GM08714 (cell line): ENCODE data around the gene SEC14L1.

Experiments
- H3K4me3 ChIP-seq: fragments of 200-500 bp; sonication (Bioruptor generic); 2 replicates; pipeline ENCODE4 v1.5.1; 2014; ENCODE audit warnings: mild to moderate bottlenecking, low read length, inconsistent platforms
- ZNF274 ChIP-seq: IDR thresholded peaks from 2 replicates; pipeline ENCODE4 v1.6.1; 2012; ENCODE audit warnings: mild to moderate bottlenecking, low read depth, low read length

SEC14L1 gene

DNA sequence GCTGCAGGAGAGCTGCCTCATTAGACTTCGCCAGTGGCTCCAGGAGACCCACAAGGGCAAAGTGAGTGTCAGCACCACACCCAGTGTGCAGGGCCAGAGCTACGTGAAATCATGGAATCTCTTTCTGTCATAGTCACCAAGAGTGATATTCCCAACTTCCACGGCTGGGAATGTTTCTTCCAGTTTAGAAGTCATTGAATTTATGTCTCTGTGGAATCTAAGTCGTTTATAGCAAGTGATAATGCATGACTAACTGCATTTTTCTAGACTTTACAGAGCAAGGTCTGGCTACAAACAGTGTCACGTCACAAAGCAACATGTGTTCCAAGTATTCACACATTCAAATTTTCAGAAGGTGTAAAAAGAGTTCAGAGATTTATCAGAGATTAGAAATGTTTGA lies 55.5 kb downstream of the SEC14L1 start:
- no peak for TF ChIP-seq ZNF274
- H3K4me3 ChIP-seq: no peak overlapping the region

- no peak overlapping the region for H3K4me3 ChIP-seq
- TF ChIP-seq ZNF274: no peak
Measured at GRCh38 chr17:77197115-77197514, 56.3 kb downstream of the SEC14L1 start.

DNA sequence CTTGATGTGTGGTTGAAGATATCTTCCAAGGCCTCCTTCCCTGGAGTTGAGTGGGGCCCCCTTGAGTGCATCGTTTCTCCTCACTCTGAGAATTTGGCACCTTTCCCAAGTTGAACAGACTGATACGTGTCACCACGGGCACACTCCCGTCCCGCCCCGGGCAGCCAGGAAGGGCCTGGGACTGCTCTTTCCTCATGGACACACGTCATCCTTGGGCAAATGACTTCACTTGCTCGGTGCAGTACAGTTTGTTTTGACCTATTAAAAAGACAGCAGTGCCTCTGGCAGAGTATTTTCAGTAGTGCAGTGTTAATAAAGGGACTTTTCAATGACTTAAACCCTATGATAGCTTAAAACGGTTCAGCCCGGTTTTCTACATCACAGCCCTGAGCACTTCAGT lies 59.9 kb downstream of the SEC14L1 start:
- no peak overlapping the region for H3K4me3 ChIP-seq
- no peak for TF ChIP-seq ZNF274

GRCh38 chr17:77203436-77203835 lies 62.7 kb downstream of the SEC14L1 start:
- H3K4me3 ChIP-seq: no peak overlapping the region
- no peak for TF ChIP-seq ZNF274

DNA sequence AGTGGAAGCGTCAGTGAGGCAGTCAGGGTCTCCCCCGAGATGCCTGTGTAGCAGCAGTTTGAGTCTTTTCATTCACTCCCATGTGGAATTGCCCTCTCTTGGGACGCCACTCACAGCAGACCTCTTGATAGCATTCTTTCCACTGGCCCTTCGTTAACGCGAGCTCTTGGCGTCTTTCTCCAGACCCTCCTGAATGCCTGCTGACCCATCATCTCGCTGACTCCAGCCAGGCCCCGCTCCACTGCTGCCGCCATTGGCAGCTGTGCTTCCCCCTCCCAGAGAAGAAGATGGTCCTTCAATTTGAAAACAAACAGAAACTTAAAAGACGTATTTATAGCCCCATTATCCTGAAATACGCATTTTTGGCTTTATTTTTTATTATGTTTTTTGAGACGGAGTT lies 63.1 kb downstream of the SEC14L1 start:
- no peak for TF ChIP-seq ZNF274
- no peak overlapping the region for H3K4me3 ChIP-seq

- H3K4me3 ChIP-seq: no peak overlapping the region
- TF ChIP-seq ZNF274: no peak
Measured at GRCh38 chr17:77204536-77204935, 63.8 kb downstream of the SEC14L1 start.

GRCh38 chr17:77205396-77206125 lies 64.8 kb downstream of the SEC14L1 start:
- TF ChIP-seq ZNF274: no peak
- no peak overlapping the region for H3K4me3 ChIP-seq

DNA sequence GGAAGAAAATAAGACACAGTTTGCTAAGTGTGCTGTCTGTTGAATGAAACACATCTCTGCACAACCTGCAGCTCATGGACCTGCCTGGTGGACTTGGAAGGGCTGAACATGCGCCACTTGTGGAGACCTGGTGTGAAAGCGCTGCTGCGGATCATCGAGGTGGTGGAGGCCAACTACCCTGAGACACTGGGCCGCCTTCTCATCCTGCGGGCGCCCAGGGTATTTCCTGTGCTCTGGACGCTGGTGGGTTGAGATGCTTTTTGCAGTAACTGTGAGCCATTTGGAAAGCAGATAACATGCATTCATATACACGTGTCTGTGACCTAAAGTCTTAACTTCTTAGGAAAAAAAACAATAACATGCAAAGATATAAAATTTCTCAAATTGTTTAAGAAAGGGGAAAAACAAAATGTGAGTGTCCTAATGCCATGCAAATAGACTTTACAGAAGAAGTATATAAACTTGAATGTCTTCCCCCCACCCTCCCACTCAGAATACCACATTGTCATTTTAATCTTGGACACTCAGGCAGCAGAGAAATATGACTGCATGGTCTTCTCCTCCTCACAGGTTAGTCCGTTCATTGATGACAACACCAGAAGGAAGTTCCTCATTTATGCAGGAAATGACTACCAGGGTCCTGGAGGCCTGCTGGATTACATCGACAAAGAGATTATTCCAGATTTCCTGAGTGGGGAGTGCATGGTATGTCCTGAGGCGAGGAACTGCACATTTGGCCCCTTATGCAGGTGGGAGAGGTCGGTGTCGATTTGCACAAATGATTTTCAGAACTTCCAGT lies 65.6 kb downstream of the SEC14L1 start:
- TF ChIP-seq ZNF274: no peak
- no peak overlapping the region for H3K4me3 ChIP-seq

GRCh38 chr17:77207689-77208216 lies 67.0 kb downstream of the SEC14L1 start:
- no peak for TF ChIP-seq ZNF274
- H3K4me3 ChIP-seq: no peak overlapping the region

GRCh38 chr17:77208217-77208808 lies 67.5 kb downstream of the SEC14L1 start:
- no peak overlapping the region for H3K4me3 ChIP-seq

GRCh38 chr17:77208856-77209255 lies 68.1 kb downstream of the SEC14L1 start:
- H3K4me3 ChIP-seq: no peak overlapping the region
- TF ChIP-seq ZNF274: no peak

More at GRCh38 chr17:77208217-77208808, 67.5 kb downstream of the SEC14L1 start:
- TF ChIP-seq ZNF274: no peak

DNA sequence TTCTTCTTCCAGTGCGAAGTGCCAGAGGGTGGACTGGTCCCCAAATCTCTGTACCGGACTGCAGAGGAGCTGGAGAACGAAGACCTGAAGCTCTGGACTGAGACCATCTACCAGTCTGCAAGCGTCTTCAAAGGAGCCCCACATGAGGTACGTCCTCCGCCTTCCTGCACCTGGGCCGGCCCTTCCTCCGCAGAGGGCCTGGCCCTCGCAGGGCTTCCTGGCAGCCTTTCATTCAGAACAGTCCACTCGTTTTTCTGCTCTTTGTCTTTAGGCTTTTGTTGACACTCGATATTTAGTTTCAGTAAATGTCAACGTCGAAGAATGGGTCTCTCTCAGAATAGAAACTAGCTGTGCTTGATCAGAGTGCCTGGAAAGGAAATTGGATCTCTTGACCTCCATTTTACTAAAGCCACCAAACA lies 68.6 kb downstream of the SEC14L1 start:
- no peak overlapping the region for H3K4me3 ChIP-seq
- no peak for TF ChIP-seq ZNF274

DNA sequence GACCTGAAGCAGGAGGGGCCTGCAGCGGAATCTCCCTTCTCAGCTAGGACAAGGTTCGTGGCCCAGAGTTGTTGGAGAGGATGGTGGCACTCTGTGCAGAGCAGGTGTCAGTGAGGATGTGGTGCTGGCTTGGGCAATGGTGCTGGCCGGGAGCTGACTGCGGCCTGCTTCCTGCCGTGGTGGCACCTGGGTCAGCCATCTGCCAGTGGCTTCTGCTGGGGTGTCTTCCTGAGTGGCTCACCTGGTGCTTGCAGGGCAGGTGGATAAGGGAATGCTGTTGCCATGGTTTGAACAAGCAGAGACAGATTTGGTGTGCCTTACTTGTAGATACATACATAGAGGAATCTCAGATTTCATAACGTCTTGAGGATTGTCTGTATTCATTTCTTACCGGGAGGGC lies 69.6 kb downstream of the SEC14L1 start:
- H3K4me3 ChIP-seq: no peak overlapping the region
- no peak for TF ChIP-seq ZNF274

DNA sequence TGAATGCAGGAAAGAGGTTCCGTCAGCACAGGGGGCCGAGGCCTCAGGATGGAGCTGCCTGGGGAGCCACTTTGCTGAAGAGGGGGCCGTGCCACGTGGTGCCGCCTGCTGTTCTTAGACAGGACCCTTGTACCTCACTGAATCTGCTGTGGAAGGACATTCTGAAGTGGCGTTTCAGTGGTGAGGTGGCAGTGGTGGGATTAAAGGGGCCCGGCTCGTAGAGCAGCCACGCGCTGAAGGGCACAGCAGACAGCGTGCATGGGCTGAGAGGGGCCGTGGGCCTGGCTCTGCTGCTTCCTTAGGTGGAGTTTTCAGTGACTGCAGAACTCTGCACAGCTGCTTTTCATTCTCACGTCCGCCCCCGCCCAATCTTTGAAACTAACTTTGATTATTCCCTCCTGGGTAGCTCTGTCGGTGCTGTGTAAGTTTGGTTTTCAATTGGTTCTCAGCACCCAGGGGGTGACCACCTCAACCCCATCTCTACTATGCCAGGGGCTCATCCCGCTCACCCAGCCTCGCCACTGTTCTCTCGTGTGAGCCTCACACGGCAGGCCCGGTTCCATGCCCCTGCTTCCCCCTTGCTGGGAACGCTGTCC lies 70.3 kb downstream of the SEC14L1 start:
- TF ChIP-seq ZNF274: no peak
- H3K4me3 ChIP-seq: no peak overlapping the region
